ENCODE results near the gene RUNX3.

DNA sequence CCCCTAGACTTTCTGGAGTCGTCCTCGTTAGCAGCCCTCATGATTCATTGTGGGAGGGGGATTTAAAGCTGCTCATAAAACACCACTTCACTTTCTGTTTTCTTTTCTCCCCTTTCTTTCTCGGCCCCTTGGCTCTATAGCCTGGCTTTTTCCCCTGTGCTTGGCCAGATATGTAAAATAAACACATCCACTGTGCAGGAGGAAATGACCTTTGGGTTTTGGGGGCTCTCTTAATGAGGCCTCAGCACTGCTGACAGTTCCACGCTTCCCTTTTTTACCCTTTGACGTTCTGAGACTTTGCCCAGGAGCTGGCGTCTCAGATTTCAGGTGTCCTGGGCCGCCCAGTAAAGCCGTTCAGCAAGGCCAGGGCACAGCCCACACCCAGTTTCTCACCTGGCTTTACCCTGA, 65.7 kb downstream of the RUNX3 start:
- TF ChIP-seq, protein P1, sequence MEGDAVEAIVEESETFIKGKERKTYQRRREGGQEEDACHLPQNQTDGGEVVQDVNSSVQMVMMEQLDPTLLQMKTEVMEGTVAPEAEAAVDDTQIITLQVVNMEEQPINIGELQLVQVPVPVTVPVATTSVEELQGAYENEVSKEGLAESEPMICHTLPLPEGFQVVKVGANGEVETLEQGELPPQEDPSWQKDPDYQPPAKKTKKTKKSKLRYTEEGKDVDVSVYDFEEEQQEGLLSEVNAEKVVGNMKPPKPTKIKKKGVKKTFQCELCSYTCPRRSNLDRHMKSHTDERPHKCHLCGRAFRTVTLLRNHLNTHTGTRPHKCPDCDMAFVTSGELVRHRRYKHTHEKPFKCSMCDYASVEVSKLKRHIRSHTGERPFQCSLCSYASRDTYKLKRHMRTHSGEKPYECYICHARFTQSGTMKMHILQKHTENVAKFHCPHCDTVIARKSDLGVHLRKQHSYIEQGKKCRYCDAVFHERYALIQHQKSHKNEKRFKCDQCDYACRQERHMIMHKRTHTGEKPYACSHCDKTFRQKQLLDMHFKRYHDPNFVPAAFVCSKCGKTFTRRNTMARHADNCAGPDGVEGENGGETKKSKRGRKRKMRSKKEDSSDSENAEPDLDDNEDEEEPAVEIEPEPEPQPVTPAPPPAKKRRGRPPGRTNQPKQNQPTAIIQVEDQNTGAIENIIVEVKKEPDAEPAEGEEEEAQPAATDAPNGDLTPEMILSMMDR (IDR thresholded peaks at IDR 0.05) = no peak
- no peak for TF ChIP-seq POLR2AphosphoS5 (IDR thresholded peaks at IDR 0.05)

All from sigmoid colon (tissue), 4 donors.